Skeletal muscle cell (primary cell): ENCODE results near the gene FUS.
"Not testable (repeated sequence)": the region's sequence is repeated elsewhere in the genome, so short reads cannot be mapped to it uniquely, and the experiment has no call there.

ENCODE experiments used
- DNase-seq: peaks from one replicate; pipeline ENCODE4 v3.0.0-alpha.2; 2010; ENCODE audit warnings: low read depth
- H3K4me3 ChIP-seq: 2 replicates; pipeline ENCODE4 v1.5.1; 2011; ENCODE audit warnings: low read depth, mild to moderate bottlenecking, control low read depth, low read length, moderate library complexity

The FUS gene

GRCh38 chr16:31179747-31180459 is at the start of gene FUS:
FUS (plus strand) TSS chr16:31180139; CDS start chr16:31180215, 76 bp downstream.
- H3K4me3 ChIP-seq, result peak within 1 kb of the TSS; percentile 88

GRCh38 chr16:31130336-31130891 is 49.5 kb upstream of the FUS start:
- no peak overlapping the region for H3K4me3 ChIP-seq
- no peak for DNase-seq

More at GRCh38 chr16:31179747-31180459, at the start of gene FUS:
- peak; percentile 51 for DNase-seq

- H3K4me3 ChIP-seq, result no peak overlapping the region
- no peak for DNase-seq
Observed at GRCh38 chr16:31130899-31131298, 49.0 kb upstream of the FUS start.

GRCh38 chr16:31131416-31131815 is 48.5 kb upstream of the FUS start:
- H3K4me3 ChIP-seq, result no peak overlapping the region
- DNase-seq, result no peak

GRCh38 chr16:31131841-31132271 is 48.1 kb upstream of the FUS start:
- no peak overlapping the region for H3K4me3 ChIP-seq
- no peak for DNase-seq

GRCh38 chr16:31132303-31132979 is 47.5 kb upstream of the FUS start:
- no peak overlapping the region for H3K4me3 ChIP-seq
- DNase-seq, result no peak

- DNase-seq, result no peak
- no peak overlapping the region for H3K4me3 ChIP-seq
Observed at GRCh38 chr16:31133046-31133501, 46.9 kb upstream of the FUS start.

GRCh38 chr16:31134091-31134571 is 45.8 kb upstream of the FUS start:
- no peak overlapping the region for H3K4me3 ChIP-seq
- DNase-seq, result no peak

GRCh38 chr16:31134625-31135534 is 45.1 kb upstream of the FUS start:
- no peak overlapping the region for H3K4me3 ChIP-seq
- no peak for DNase-seq

GRCh38 chr16:31135535-31136286 is 44.2 kb upstream of the FUS start, which contains the start of gene PRSS8:
PRSS8 (minus strand) TSS chr16:31135727; CDS start chr16:31135498, 229 bp downstream.
- no peak within 1 kb of the TSS for H3K4me3 ChIP-seq
- no peak for DNase-seq

- no peak for DNase-seq
Observed at GRCh38 chr16:31136287-31136662, 43.7 kb upstream of the FUS start.

GRCh38 chr16:31136822-31137499 is 43.0 kb upstream of the FUS start:
- H3K4me3 ChIP-seq, DNase-seq: not testable (repeated sequence)

More at GRCh38 chr16:31136287-31136662, 43.7 kb upstream of the FUS start:
- H3K4me3 ChIP-seq, result no peak overlapping the region

GRCh38 chr16:31138621-31139578 is 41.0 kb upstream of the FUS start:
- DNase-seq, result peak; percentile 4
- no peak overlapping the region for H3K4me3 ChIP-seq

GRCh38 chr16:31141071-31141469 is 38.9 kb upstream of the FUS start:
- not testable (repeated sequence) for DNase-seq, H3K4me3 ChIP-seq

GRCh38 chr16:31141489-31142108 is 38.3 kb upstream of the FUS start:
- peak; percentile 23 for DNase-seq
- H3K4me3 ChIP-seq, result peak overlapping the region; percentile 38
